DMS 273 (cell line): ENCODE measurements around the gene SPATS1.

ENCODE experiments used
- DNase-seq: peaks from one replicate; lab custom pipeline; 2025; ENCODE audit not compliant: unreplicated experiment; lab: John Stamatoyannopoulos, UW

Gene SPATS1

GRCh38 chr6:44342489-44342888, at the start of gene SPATS1:
TSS of gene SPATS1 (plus strand) at chr6:44342650. CDS start at chr6:44343096, 446 bp downstream.
- DNase-seq, result peak; percentile 67

- DNase-seq, result no peak
These were observed 49.6 kb upstream of the SPATS1 start for GRCh38 chr6:44292661-44293365.

GRCh38 chr6:44294832-44295791, 47.3 kb upstream of the SPATS1 start:
- DNase-seq, result peak; percentile 38

GRCh38 chr6:44297063-44298038, 45.1 kb upstream of the SPATS1 start:
- DNase-seq, result peak; percentile 85

GRCh38 chr6:44298055-44298803, 44.2 kb upstream of the SPATS1 start:
- peak; percentile 46 for DNase-seq

- DNase-seq, result no peak
These were observed 43.6 kb upstream of the SPATS1 start for GRCh38 chr6:44298864-44299263.

- DNase-seq, result no peak
These were observed 42.1 kb upstream of the SPATS1 start for GRCh38 chr6:44300292-44300823.

- no peak for DNase-seq
These were observed 41.3 kb upstream of the SPATS1 start for GRCh38 chr6:44301106-44301505.

- DNase-seq, result no peak
These were observed 40.5 kb upstream of the SPATS1 start for GRCh38 chr6:44301782-44302564.

- no peak for DNase-seq
These were observed 39.6 kb upstream of the SPATS1 start for GRCh38 chr6:44302856-44303255.

GRCh38 chr6:44303842-44304241, 38.6 kb upstream of the SPATS1 start:
- no peak for DNase-seq

GRCh38 chr6:44304282-44305199, 37.9 kb upstream of the SPATS1 start:
- peak; percentile 52 for DNase-seq

GRCh38 chr6:44305200-44305725, 37.2 kb upstream of the SPATS1 start:
- no peak for DNase-seq

- DNase-seq, result no peak
These were observed 35.7 kb upstream of the SPATS1 start for GRCh38 chr6:44306710-44307109.

- no peak for DNase-seq
These were observed 35.2 kb upstream of the SPATS1 start for GRCh38 chr6:44307217-44307616.

- DNase-seq, result no peak
These were observed 33.4 kb upstream of the SPATS1 start for GRCh38 chr6:44309092-44309491.

- no peak for DNase-seq
These were observed 32.8 kb upstream of the SPATS1 start for GRCh38 chr6:44309631-44310030.

GRCh38 chr6:44310241-44310640, 32.2 kb upstream of the SPATS1 start:
- no peak for DNase-seq
